ENCODE measurements around the gene ZMYND8.
"Not testable (repeated sequence)": the region's sequence is repeated elsewhere in the genome, so short reads cannot be mapped to it uniquely, and the experiment has no call there.

Gene ZMYND8

DNA sequence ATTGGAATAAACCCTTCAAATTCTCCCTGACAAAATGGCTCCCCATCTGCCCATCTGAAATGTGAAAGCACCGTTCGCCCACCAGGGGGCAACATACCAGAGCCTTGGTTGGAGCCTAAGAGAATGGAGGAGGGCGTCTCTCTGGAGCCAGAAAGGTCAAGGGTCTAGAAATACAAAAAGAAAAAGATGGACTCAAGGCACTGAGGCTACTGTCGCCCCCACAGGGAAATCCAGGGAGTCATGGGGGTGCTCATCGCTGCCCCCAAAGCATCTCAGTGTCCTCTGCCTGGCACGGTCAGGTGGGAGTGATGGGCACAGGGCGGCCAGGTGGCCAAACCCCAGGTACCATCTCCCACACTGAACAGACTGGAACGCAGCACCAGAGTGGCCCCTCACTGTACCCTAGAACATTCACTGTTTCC is 136.3 kb downstream of the ZMYND8 start:
- peak; percentile 78 for DNase-seq

DNA sequence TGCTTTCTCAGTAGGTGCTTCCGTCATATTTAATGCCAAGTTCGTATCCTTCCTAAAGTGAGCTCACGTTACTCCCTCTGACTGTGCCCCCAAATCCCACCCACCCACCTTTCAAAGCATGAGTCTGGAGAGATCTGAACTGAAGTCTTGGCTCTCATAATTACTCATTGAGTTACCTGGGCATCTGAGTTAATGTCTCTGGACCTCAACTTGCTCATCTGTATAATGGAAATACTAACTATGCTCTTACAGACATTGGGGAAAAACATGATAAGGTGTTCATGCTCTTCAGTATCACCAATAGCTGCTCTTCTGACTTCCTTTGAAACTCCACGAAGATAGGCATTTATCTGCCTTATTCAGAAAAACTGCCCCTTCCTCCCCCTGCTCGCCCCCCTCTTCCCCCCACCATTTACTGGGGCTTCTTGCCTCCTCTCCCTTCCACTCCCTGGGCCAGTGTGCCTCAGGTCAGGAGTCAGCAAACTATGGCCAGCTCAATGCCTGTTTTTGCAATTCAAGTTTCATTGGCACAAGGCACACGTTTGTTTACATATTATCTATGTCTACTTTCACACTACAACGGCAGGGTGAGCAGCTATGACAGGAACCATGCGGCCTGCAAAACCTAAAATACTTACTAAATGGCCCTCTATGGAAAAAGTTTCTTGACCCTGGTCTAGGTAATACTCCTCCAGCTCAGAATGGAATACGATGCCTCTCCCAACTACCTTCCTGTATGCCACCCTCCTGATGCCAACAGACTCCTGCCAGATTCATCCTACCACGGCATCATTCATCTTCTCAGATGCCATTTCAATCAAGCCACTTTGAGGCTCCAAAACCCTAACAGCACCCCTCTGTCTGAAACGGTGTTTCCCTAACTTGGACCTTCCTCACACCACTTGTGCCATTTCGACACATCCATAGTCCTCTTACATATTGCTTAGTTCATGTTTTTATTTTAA is 138.7 kb downstream of the ZMYND8 start:
- DNase-seq = no peak

DNA sequence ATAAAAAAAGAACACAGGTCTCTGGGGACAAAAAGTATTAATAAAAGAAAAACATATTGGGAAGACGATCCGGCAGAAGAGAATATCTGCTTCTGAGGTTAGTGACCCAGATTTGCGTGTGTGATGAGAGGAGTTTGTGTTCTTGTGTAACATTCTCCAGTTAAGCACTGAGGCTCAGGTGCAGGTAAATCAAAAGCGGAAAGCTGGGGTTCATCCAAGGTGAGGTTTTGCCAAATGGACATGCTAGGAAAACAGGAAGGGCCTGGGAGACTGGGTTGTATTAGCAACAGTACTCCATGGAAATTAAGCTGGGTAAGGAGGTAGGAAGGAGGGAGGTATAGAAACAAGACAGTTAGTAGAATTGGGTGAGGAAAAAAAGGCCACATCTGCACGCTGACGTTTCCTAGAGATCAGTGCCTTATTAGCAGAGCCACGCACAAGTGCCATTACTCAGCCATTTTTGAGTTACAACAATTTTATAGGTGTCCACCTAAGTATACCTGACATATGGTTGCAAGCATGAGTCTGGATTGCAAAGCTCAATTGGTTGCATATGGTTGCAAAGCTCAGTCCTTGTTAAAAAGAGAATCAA is 139.6 kb downstream of the ZMYND8 start:
- no peak for DNase-seq

DNA sequence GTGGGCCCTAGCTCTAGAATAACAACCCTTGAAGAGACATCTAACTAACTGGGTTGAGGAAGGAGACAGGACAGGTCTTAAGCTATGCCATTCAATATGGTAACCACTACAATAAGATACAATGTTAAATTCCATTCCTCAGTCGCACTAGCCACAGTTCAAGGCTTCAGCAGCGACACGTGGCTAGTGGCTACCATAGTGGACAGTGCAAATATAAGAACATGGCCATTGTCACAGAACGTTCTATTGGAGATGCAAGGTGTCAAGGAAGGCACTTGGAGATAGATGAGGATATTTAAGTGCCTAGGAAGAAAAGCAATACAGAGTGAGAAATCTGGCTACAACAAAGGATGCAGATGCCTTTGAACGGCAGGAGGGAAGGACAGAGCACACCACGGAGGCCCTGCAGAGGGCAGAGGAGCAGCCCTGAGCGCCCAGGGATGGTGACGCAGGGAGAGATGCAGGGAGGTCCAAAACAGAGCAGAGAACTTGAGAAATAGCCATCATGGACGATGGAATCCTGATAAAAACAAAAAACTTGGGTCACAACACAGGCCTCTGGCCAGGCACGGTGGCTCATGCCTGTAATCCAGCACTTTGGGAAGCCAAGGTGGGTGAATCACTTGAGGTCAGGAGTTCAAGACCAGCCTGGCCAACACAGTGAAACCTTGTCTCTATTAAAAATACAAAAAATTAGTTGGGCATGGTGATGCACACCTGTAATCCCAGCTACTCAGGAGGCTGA is 140.7 kb downstream of the ZMYND8 start:
- DNase-seq = no peak

DNA sequence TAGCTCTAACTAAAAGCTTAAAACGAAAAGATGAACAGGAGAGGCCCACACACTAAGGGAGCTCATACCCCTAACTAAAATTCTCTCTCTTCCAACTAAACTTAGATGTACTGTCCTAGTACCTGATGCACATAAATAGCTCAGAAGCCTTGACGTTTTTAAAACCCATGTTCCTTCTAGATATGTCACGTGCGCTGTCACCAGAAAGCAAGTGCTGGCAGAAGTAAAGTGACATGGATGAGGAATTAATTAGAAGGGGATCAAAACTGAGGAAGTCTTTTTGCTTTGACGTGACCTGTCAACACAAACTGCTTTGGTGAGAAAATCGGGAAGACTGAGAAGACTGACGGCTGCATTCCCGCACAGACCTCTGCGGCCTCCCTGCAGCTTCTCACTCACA is 142.5 kb downstream of the ZMYND8 start:
- DNase-seq = no peak

DNA sequence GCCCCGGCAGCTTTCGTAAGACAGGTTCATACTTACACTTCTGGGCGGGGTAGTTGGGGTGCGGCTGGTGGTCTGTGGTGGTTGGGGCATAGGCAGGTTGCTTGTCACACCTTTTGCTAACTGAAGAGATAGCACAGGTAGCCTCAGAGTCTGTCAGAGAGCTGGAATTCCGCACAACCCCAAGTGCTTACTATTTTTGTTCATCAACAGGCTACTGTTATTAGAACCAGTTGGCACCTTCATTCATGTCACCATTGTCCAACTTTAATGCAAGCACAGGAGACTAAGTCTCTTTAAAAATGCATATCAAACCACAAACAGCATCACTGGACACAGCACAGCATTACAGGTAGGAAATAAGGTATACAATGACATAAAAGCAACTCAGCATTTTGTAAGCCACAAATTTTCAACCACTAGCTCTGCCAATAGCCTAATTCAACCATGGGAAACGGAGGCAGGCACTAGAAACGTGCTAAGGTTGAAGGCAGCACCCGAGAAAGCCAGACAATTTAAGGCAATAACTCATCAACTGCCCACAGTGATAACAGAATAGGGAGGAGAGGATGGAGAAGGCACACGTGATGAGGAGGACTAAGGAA is 143.8 kb downstream of the ZMYND8 start:
- no peak for DNase-seq

DNA sequence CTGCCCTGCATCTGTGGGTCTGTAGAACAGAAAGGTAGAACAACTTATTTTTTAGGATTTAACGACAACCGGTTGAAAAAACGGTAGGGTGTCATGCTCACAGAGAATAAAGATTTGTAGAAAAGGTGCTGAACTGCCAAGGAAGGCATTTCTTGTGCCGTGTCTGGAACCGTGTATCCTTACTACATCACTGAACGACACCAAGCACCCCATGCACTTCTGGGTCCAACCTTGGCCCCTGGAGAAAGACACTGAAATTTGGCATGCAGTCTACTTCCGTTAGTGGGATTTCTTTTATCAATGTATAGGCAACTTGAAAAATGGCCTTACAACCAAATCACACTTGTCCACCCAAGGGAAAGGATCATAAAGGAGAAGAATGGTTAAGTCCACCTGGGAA is 145.5 kb downstream of the ZMYND8 start:
- DNase-seq = no peak

DNA sequence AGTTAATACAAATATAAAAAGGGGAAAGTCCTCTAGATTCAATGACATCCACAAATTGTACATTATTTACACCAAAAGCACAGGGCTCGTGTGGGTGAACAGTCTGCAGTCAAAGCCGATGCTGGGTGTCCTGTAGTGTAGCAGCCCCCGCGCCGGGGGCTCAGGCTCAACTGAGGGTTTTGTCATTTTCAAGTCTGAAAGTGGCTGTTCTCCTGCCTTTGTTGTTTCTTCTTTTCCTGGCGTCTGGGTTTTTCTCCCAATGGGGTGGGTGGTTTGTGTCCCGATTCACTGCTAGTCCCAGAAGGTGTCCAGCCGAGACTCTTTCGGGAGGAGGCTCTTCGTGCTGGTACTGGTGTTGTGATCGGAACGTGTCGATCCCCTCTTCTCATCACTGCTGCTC is 146.0 kb downstream of the ZMYND8 start:
- DNase-seq = no peak

DNA sequence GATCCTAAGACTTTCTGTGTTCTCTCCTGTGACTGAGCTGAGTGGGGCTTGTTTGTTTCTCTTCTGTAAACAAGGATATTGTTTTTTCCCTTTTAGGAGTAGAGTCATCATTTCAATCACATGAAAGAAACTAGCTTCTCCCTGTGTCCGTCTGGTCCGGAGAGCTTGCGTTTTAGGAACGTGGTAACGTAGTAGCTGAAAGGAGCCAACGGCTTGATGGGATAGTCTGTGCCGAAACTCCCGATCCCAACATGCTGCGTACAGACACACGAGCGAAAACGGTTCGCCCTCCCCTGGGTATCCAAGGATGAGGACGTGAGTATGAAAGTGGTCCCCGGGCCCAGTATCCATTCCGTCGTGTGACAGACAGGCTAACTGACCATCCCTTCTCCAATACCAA is 146.5 kb downstream of the ZMYND8 start:
- no peak for DNase-seq

DNA sequence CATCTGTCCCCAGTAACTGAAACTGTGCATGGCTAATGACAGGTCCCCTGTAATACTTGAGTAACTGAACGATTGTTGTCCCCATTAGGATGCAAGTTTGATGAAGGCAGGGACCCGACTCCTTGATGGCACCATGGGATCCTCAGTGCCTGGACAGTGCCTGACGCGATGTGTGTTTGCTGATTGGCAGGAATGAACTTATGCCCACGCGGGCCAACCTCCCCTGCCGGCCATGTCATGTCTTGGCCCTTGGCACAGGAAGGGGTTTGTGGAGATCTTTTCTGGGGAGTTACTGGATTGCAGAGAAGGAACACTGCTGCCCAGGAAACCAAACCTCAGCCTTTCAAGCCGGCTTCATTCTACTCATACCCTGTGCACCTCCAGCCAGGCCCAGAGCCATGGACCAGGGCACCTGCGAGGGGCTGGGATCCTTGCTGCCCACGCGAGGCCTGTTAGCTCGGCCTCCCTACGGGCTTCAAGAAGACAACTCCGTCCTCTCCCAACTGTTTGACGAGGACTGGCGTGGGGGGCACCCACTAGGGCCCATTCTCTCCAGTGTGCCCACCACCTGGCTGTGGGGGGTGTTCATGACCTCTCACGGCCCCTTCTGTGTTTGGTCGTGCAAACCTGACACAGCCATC is 147.8 kb downstream of the ZMYND8 start:
- no peak for DNase-seq

DNA sequence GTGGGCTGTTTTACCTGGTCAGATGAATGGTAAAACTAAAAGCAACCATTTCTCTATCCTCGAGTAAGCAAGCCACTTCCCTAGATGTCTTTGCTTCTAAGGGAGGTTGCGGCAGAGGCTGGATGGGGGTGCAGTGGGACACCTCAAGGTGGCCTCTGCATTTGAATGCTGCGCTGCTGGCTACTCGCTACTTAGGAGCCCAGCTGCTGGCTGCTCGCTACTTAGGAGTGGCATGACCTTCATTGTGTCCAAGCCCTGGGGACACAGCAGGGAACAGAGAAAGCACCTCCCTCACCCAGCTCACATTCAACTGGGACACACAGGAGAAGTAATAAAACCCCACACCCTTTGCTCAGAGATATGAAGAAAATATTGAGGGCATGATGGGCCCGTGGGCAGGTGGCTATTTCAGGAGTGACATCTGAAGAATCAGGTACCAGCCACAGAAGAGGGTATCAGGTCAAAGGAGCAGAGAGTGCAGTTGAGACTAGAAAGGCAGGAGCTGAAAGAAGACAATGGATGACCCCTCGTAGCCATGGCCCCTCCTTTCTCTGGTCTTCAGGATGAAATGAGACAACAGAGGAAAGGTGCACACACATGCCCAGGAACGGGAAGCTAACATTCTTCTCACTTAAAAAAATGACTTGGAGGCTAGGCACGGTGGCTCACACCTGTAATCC is 149.4 kb downstream of the ZMYND8 start:
- no peak for DNase-seq

DNA sequence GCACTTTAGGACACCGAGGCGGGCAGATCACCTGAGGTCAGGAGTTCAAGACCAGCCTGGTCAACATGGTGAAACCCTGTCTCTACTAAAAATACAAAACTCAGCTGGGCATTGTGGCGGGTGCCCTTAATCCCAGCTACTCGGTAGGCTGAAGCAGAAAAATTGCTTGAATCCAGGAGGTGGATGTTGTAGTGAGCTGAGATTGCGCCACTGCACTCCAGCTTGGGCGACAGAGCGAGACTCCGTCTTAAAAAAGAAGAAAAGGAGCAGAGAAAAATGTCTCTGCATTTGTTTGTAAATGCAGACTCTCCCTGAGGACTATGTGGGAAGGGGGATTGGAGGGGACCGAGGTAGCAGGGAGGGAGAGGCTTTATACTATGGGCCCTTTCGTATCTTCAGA is 149.9 kb downstream of the ZMYND8 start:
- DNase-seq = not testable (repeated sequence)

DNA sequence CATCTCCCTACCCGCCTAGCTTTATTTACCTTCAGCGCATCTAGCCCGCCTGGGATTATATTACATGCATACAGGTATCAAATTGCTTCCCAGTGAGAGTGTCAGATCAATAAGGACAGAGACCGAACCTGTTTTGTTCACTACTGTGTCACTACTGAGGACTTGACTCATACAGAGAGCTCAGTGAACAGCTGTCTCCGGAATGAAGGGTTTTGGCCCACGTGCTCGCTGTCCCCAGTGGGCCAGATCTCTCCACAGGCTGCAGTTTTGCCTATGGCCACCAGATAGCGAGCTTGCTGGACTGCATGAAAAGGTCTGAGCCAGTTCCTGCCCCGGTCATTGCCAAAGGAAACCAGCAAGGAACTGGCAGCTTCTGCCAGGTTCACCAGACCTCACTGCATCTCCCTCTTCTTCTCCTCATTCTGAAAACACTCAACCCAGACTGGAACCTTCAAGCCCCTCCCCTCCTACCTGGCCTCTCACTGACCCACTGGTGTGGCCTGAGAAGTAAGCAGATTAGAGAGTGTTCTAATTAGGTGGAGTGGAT is 150.8 kb downstream of the ZMYND8 start:
- DNase-seq = no peak

DNA sequence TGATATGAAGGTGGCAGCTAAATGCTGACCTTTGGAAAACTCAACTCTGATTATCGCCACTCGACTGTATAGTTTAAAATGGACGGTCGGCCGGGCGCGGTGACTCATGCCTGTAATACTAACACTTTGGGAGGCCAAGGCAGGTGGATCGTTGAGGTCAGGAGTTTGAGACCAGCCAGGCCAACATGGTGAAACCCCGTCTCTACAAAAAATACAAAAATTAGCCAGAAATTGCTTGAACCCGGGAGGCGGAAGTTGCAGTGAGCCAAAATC is 151.7 kb downstream of the ZMYND8 start:
- DNase-seq = not testable (repeated sequence)

DNA sequence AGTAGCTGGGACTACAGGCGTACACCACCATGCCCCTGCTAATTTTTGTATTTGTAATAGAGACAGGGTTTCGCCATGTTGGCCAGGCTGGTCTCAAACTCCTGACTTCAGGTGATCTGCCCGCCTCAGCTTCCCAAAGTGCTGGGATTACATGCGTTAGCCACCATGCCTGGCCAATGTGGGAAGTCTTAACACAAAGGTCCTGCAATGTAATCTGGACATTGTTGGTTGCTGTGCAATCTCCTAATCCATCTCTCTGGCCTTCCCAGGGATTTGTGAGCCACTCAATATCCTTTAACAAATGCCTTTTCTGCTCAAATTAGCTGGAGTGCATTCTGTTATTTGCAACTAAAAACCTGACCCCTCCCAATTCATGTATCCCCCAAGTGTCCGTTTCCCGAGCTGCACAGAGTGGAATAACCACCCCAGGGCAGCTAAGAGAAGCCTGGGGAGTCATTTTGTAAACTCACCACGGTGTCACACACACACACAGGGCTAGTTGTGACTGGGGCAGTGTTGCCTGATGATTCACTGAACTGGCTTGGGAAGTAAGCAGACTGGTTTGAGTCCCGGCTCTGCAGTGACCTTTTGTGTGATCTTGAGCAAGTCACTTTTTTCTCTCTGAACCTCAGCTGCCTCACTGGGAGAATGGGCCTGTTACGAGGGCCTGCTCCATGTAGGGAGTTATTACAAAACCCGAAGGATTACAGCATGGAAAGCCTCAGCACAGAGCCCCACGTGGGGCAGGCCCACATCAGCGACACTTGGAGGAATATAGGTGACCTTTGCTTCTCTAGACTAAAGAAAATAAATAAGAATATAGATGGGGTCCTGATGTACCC is 152.3 kb downstream of the ZMYND8 start:
- DNase-seq = no peak

DNA sequence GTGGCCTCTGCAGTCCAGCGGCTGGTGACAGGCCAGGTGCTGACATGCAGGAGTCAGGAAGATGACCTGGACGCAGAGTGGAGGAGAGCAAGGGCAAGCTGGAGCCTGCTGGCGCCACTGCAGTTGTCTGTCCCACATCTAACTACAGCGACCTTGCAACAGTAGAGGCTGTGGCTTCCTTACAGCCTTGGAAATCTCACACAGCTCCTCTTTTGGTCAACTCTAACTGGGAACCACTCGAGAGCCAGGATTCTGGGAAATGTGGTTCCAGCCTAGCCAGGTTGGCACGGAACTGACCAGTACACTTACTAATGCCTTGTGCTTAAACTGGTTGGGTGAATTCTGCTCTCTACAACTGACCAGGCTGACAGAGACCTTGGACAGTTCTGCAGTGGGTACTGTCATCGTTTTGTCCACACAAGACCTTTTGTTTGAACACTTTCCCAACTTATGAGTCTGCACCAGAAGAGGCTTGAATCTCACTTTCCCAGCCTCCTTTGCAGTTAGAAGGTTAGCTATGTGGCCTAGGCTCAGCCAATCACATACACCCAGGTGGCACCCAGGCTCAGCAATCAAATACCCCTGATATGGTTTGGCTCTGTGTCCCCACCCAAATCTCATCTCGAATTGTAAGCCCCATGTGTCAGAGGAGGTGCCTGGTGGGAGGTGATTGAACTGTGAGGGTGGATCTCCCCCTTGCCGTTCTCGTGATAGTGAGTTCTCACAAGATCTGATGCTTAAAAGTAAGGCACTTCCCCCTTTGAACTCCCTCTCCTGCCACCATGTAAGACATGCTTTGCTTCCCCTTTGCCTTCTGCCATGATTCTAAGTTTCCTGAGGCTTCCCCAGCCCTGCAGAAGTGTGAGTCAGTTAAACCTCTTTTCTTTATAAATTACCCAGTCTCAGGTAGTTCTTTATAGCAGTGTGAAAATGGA is 153.5 kb downstream of the ZMYND8 start:
- DNase-seq = no peak

DNA sequence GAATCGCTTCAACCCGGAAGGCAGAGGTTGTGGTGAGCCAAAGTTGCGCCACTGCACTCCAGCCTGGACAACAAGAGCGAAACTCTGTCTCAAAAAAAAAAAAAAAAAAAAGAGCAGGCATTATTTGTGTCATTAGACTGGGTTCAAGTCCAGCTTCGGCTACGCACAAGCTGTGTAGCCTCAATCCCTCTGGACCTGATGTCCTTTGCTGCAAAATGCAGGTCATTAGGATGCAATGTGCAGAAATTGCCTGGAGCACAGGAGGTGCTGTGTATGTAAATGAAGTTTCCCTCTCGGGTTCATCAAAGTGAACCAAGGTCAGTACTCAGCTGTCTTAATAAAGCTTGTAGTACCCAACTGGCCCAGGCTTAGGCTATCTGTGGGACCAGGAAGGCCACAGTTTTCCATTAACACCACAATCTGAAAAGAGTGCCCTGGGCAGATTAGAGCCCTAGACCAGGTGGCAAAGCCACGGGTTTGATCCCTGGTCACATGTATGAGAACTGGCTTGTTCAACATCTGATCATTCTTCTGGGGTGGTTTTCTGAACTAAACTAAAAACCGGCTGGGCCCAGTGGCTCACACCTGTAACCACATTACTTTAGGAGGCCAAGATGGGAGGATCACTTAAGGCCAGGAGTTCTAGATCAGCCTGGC is 155.3 kb downstream of the ZMYND8 start:
- no peak for DNase-seq

DNA sequence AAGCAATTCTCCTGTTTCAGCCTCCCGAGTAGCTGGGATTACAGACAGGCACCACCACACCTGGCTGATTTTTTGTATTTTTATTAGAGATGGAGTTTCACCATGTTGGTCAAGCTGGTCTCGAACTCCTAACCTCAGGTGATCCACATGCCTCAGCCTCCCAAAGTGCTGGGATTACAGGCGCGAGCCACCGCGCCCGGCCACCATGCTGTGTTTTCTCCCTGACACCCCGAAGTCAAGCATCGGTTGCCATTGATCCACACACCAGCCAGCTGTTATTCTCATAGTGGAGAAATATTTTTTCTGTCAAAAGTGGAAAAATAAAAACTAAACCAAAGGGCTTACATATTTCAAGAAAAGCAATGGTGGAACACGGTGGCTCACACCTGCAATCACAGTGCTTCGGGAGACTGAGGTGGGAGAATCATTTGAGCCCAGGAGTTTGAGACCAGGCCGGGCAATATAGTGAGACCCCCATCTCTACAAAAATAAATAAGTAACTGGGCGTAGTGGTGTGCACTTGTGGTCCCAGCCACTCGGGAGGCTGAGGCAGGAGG is 157.4 kb downstream of the ZMYND8 start:
- no peak for DNase-seq

DNA sequence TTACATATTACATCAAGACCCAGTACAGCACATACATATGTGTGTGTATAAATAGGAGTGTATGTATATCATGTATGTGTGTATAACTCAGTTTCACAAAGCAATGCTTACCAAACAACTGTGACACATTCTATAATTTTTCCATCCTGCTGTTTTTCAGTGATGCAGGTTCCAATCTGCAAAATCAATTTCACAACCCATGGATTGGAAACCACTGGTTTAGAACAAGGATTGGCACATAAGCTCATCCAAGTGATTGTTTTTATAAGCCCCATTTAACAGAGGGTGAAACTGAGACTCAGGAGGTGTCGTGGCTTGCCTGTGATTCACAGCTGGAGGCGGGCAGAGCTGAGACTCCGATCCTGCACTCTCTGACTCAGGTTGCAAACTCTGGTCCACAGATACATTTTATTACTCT is 158.2 kb downstream of the ZMYND8 start:
- DNase-seq = peak; percentile 66
